ENCODE data around the gene ELAVL3. TPM values are rescaled to one million over a fixed set of nuclear protein-coding genes. Genes with fewer than 3 reads are reported as not detected.
A peak's percentile ranks its signal among the peaks of the same experiment; 100 is the strongest.

Gene ELAVL3
- total and polyA plus RNA-seq, 2 of the 4 experiments (the other 2 are of a cell fraction) = not detected

DNA sequence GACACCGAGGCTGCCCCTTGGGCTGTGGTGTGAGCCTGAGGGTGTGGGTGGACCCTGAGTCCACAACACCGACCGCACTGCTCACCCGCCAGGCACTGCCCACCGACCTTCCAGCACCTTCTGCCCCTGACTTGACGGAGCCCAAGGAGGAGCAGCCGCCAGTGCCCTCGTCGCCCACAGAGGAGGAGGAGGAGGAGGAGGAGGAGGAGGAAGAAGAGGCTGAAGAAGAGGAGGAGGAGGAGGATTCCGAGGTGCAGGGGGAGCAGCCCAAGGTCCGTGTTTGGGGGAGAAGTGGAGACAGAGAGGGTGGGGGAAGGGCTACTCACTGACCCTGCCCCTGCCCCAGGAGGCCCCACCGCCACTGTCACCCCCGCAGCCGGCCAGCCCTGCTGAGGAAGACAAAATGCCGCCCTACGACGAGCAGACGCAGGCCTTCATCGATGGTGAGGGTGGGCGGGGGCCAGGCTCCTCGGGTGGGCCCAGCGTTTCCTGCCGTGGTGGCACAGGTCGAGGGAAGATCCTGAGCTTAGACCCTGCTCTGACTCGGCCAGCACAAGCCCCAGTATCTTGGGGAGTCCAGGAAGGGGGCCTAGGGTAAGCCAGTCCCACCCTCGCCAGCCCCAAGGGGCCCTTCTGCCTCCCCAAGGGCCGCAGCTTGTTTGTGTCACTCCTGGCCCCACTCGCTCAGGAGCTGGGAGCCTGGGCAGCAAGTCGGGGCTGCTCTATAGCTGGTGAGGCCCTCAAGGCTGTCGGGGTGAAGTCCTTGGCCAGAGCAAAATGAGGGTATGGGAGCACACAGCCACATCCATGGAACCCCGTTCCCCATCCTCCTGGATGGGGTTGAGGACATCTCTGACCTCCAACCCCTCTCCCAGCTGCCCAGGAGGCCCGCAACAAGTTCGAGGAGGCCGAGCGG is 33.2 kb downstream of the ELAVL3 start:
- POLR2A ChIA-PET (ENCODE audit: unreplicated experiment) = no interaction called here
- intact Hi-C loops (cut with micrococcal nuclease) = no loop called here
- BruUV-seq (replicated peaks) = no TSS peak

More for the DNA sequence above, 33.2 kb downstream of the ELAVL3 start:
- Histone ChIP-seq H2BK20ac (ENCODE audit: low read depth, low read length) (no peak overlapping the region), H3K4ac (ENCODE audit: low read depth, low read length) (no peak overlapping the region), H2BK5ac (ENCODE audit: low read depth, low read length, poor library complexity, severe bottlenecking) (no peak overlapping the region), H3K4me1 (ENCODE audit: control insufficient read depth, insufficient read depth, low read length) (no peaks in the 10 kb centered on the region; the same call in 1 of the 2 replicates), H3K27me3 (ENCODE audit: control insufficient read depth, insufficient read depth, low read length) (no peaks in the 10 kb centered on the region), H3K23ac (ENCODE audit: low read depth, low read length) (no peak overlapping the region), H4K8ac (ENCODE audit: low read depth in 2 of 2, low read length in 2 of 2) (no peak overlapping the region), H3K4me3 (ENCODE audit: insufficient read depth, low read depth, low read length) (no peak overlapping the region), H3K9me1 (ENCODE audit: insufficient read depth, low read length) (no peaks in the 10 kb centered on the region), H3K4me2 (ENCODE audit: low read depth, low read length) (no peak overlapping the region), H4K91ac (ENCODE audit: insufficient read depth, low read depth, low read length) (no peak overlapping the region), H3K9me3 (ENCODE audit: control insufficient read depth, insufficient read depth, low read length) (no peaks in the 10 kb centered on the region), H3K27ac (ENCODE audit: insufficient read depth, low read length) (no peak overlapping the region), H4K20me1 (ENCODE audit: insufficient read depth, low read length) (peaks cover 4% of the 10 kb centered on the region; the same call in 1 of the 2 replicates), H3K14ac (replicated peaks; ENCODE audit: low read depth, low read length) (no peak overlapping the region), H2BK15ac (ENCODE audit: low read depth, low read length) (no peak overlapping the region), H2AFZ (replicated peaks; ENCODE audit: low read length, poor library complexity) (no peak overlapping the region), H3K36me3 (ENCODE audit: control insufficient read depth, insufficient read depth, low read length) (peaks cover 51% of the 10 kb centered on the region), H3K18ac (ENCODE audit: low read depth, low read length) (no peak overlapping the region), H3K79me1 (ENCODE audit: low read depth in 1 of 2, low read length in 2 of 2) (peaks cover 0 to 7% of the 10 kb centered on the region in 2 experiments; a peak in 1 of 4 replicates), H2AK5ac (ENCODE audit: low read depth, low read length) (no peak overlapping the region), H2AK9ac (replicated peaks; ENCODE audit: low read depth, low read length, poor library complexity) (peak overlapping the region; percentile 42), H3K9ac (ENCODE audit: low read depth, low read length) (no peak overlapping the region), H3K56ac (ENCODE audit: extremely low read depth, insufficient read depth, low read length) (no peak overlapping the region), H4K5ac (ENCODE audit: low read depth, low read length) (no peak overlapping the region), H2BK120ac (ENCODE audit: low read depth, low read length) (no peak overlapping the region)
- ATAC-seq (ENCODE audit: low read depth) (no peak), DNase-seq (no peak)
- in situ Hi-C loops (cut with MboI; ENCODE audit: low sequenced_read_pairs) = no loop called here
- CTCF ChIA-PET = no interaction called here
- dilution Hi-C loops (cut with HindIII; ENCODE audit: low sequenced_read_pairs, unreplicated experiment) = no loop called here
- WGBS, 2 experiments (ENCODE audit: extremely low coverage in 2 of 2, insufficient read length in 1 of 2) = 86% methylated on average over 15 of the region's 35 CpGs; no CpG with 5 or more reads in 1 of the 2 experiments
- no peak for TF ChIP-seq RCOR1 (IDR thresholded peaks at IDR 0.05; ENCODE audit: insufficient replicate concordance, low read length)
- no peak for TF ChIP-seq POLR2A (IDR thresholded peaks at IDR 0.05; ENCODE audit: low read depth, low read length)
- no peak for TF ChIP-seq BHLHE40 (IDR thresholded peaks at IDR 0.05; ENCODE audit: low read depth, low read length)
- no peak for TF ChIP-seq MXI1 (IDR thresholded peaks at IDR 0.05; ENCODE audit: borderline replicate concordance, low read depth, low read length)
- TF ChIP-seq MAFK (IDR thresholded peaks at IDR 0.05; ENCODE audit: low read depth, low read length) = no peak
- no peak for TF ChIP-seq SMC3 (IDR thresholded peaks at IDR 0.05; ENCODE audit: low read depth, low read length)
